ENCODE data around the gene YWHAE.

DNA sequence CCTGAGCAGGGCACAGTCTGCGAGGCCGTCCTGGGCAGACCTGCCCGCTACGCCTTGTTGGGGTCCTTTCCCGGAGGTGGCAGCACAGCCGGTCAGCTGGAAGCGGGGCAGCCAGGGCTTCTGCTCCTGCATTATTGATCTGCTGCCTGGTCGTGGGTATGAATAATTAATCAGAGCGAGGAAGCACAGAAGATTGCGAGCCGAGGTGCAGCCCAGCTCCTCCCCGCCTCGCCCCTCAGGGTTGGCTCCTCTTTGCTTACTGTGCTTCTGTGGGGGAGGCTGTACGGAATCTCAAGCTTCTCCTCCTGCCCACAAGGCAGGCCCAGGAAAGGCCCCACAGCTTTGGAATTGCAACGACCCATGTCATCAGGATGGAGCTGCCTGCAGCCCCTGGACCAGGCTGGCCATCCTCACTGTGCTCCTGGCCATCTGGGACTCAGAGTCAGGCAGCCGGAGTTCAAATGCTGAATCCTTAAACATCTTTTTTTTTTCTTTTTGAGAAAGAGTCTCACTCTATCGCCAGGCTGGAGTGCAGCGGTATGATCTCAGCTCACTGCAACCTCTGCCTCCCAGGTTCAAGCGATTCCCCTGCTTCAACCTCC is 95.0 kb downstream of the YWHAE start:
- no peak for TF ChIP-seq POLR2A (IDR thresholded peaks at IDR 0.05; ENCODE audit: low read length)
- no peak for TF ChIP-seq GATA1 (IDR thresholded peaks at IDR 0.05; ENCODE audit: low read depth, low read length)

All from erythroblast (primary cell).